Peyer's patch (tissue), 4 donors: Measurements from ENCODE around the gene PDLIM7. TPM values are rescaled to one million over a fixed set of nuclear protein-coding genes. Genes with fewer than 3 reads are reported as not detected.

ENCODE experiments used
- DNase-seq, 3 donors: peaks; one replicate each; pipeline ENCODE4 v3.0.0-alpha.2; 2017 to 2019
- H3K27ac ChIP-seq, 4 donors: fragments of 200-600 bp; sonication (generic); one replicate each; pipeline ENCODE4 v1.5.1; 2016 to 2019
- H3K27me3 ChIP-seq, 2 donors: fragments of 200-600 bp; sonication (generic); one replicate each; pipeline ENCODE4 v1.5.1; 2019
- H3K36me3 ChIP-seq, 3 donors: fragments of 200-600 bp; sonication (generic); one replicate each; pipeline ENCODE4 v1.5.1; 2016 to 2019
- H3K4me1 ChIP-seq, 4 donors: fragments of 200-600 bp; sonication (generic); one replicate each; pipeline ENCODE4 v1.5.1; 2016 to 2019
- H3K4me3 ChIP-seq, 4 donors: fragments of 200-600 bp; sonication (generic); 1 replicate in 3 of 4; 2 replicates in 1 of 4; pipeline ENCODE4 v1.5.1; 2016 to 2019; ENCODE audit warnings: mild to moderate bottlenecking in 1 of 4
- H3K9me3 ChIP-seq, 4 donors: fragments of 200-600 bp; sonication (generic); one replicate each; pipeline ENCODE4 v1.5.1; 2016 to 2019; ENCODE audit warnings: mild to moderate bottlenecking in 1 of 4
- CTCF ChIP-seq, 6 experiments: fragments of 450-650 bp in 4 of 6; fragments of 200-600 bp in 2 of 6; sonication (generic) in 1 of 6; IDR thresholded peaks; one replicate each; pipeline ENCODE4 v1.5.1; 2017 to 2019; ENCODE audit warnings: antibody characterized with exemption in 6 of 6, mild to moderate bottlenecking in 3 of 6, moderate library complexity in 1 of 6
- POLR2A ChIP-seq, 2 donors: fragments of 450-650 bp; IDR thresholded peaks; one replicate each; pipeline ENCODE4 v1.5.1; 2017; ENCODE audit warnings: antibody characterized with exemption in 2 of 2, mild to moderate bottlenecking in 2 of 2, moderate library complexity in 2 of 2
- total RNA-seq, 4 donors: library from RNA; depleted of rRNA; stranded (reverse); fragments of >200 nt; gene quantifications; one replicate each; pipeline ENCODE4 v1.1.0, GENCODE V29; 2016

The PDLIM7 gene
- total RNA-seq, 4 donors from 2014 or later = 17.4 to 137 (median 23.3) TPM

GRCh38 chr5:177434437-177434836, 63.0 kb downstream of the PDLIM7 start:
- peaks cover 0 to 47% (median 26%) of the 10 kb centered on the region in 4 donors for H3K4me1 ChIP-seq
- H3K9me3 ChIP-seq = no peaks in the 10 kb centered on the region
- H3K27me3 ChIP-seq = no peaks in the 10 kb centered on the region
- no peak overlapping the region for H3K4me3 ChIP-seq
- DNase-seq = no peak
- peak overlapping the region in 1 of 4 donors; percentile 17 for H3K27ac ChIP-seq
- H3K36me3 ChIP-seq = peaks cover 0 to 83% (median 0%) of the 10 kb centered on the region in 3 donors
- no peak for TF ChIP-seq CTCF (IDR thresholded peaks at IDR 0.05)
- no peak for TF ChIP-seq POLR2A (IDR thresholded peaks at IDR 0.05)

GRCh38 chr5:177433658-177434217, 63.7 kb downstream of the PDLIM7 start:
- Histone ChIP-seq H3K9me3 (no peaks in the 10 kb centered on the region), H3K27me3 (no peaks in the 10 kb centered on the region), H3K27ac (peak overlapping the region in 1 of 4 donors; percentile 57), H3K4me1 (peaks cover 0 to 52% (median 30%) of the 10 kb centered on the region in 4 donors), H3K36me3 (peaks cover 0 to 82% (median 0%) of the 10 kb centered on the region in 3 donors), H3K4me3 (no peak overlapping the region)
- peak in 1 of 3 donors; percentile 46 for DNase-seq
- TF ChIP-seq POLR2A (IDR thresholded peaks at IDR 0.05) (no peak), CTCF (IDR thresholded peaks at IDR 0.05) (no peak)

Other genes with a start within 250 kb of the PDLIM7 start
- 10 to 100 TPM; 37.0 to 58.6 (median 46.3) TPM for gene RAB24, start 193.9 kb downstream of the PDLIM7 start, total RNA-seq
- gene PRELID1, start 193.8 kb downstream of the PDLIM7 start, total RNA-seq = 100 to 1,000 TPM in 3 of 4 donors, 10 to 100 TPM in 1; 55.3 to 215 (median 132) TPM
- gene MXD3, start 185.7 kb downstream of the PDLIM7 start, total RNA-seq = 10 to 100 TPM in 3 of 4 donors, 1 to 10 TPM in 1; 6.8 to 25.8 (median 18.5) TPM
- gene LMAN2, start 145.9 kb downstream of the PDLIM7 start, total RNA-seq = 100 to 1,000 TPM; 193 to 321 (median 268) TPM
- gene RGS14, start 139.7 kb downstream of the PDLIM7 start, total RNA-seq = 10 to 100 TPM; 19.4 to 41.0 (median 23.3) TPM
- gene SLC34A1, start 113.2 kb downstream of the PDLIM7 start, total RNA-seq = under 1 TPM in 1 of 4 donors, not detected in 3; 0.35 TPM
- gene PFN3, start 96.9 kb downstream of the PDLIM7 start, total RNA-seq = not detected
- 10 to 100 TPM in 1 of 4 donors, 1 to 10 TPM in 3; 1.7 to 22.2 (median 7.8) TPM for gene F12, start 88.0 kb downstream of the PDLIM7 start, total RNA-seq
- 100 to 1,000 TPM in 1 of 4 donors, 10 to 100 TPM in 3; 36.2 to 140 (median 40.7) TPM for gene GRK6, start 70.9 kb downstream of the PDLIM7 start, total RNA-seq
- gene PRR7, start 50.8 kb downstream of the PDLIM7 start, total RNA-seq = 1 to 10 TPM in 2 of 4 donors, under 1 TPM in 1, not detected in 1; 0.70 to 2.2 (median 1.9) TPM
- 10 to 100 TPM; 14.2 to 77.6 (median 23.1) TPM for gene DBN1, start 24.0 kb downstream of the PDLIM7 start, total RNA-seq
- 10 to 100 TPM in 1 of 4 donors, 1 to 10 TPM in 3; 2.1 to 52.0 (median 5.5) TPM for gene DOK3, start 12.2 kb upstream of the PDLIM7 start, total RNA-seq
- gene DDX41, start 19.4 kb upstream of the PDLIM7 start, total RNA-seq = 100 to 1,000 TPM; 103 to 168 (median 118) TPM
- 100 to 1,000 TPM in 3 of 4 donors, 10 to 100 TPM in 1; 77.1 to 205 (median 177) TPM for gene FAM193B, start 57.0 kb upstream of the PDLIM7 start, total RNA-seq
- 10 to 100 TPM; 39.6 to 65.6 (median 52.5) TPM for gene TMED9, start 94.6 kb upstream of the PDLIM7 start, total RNA-seq
- 10 to 100 TPM; 12.6 to 29.8 (median 21.9) TPM for gene B4GALT7, start 102.5 kb upstream of the PDLIM7 start, total RNA-seq